ENCODE data around the gene MAST4. TPM values are rescaled to one million over a fixed set of nuclear protein-coding genes. Genes with fewer than 3 reads are reported as not detected.

The MAST4 gene
- total and polyA plus RNA-seq, 4 donors = 3.7 to 9.5 (median 6.5) TPM

GRCh38 chr5:66856041-66856805 lies 260.0 kb downstream of the MAST4 start:
- Histone ChIP-seq H3K4me1 (ENCODE audit: control insufficient read depth in 4 of 4, insufficient read depth in 4 of 4, low read length in 3 of 4) (no peaks in the 10 kb centered on the region), H3K27me3 (ENCODE audit: control insufficient read depth in 4 of 4, insufficient read depth in 4 of 4, low read length in 3 of 4) (no peaks in the 10 kb centered on the region), H3K27ac (ENCODE audit: low read depth in 1 of 2, low read length in 2 of 2) (no peak overlapping the region), H3K4me3 (ENCODE audit: low read depth in 1 of 3, low read length in 3 of 3) (no peak overlapping the region), H3K9ac (ENCODE audit: low read depth in 1 of 2, low read length in 2 of 2) (no peak overlapping the region), H3K36me3 (ENCODE audit: control insufficient read depth in 4 of 4, insufficient read depth in 3 of 4, low read depth in 1 of 4, low read length in 3 of 4) (no peaks in the 10 kb centered on the region), H3K9me3 (ENCODE audit: control insufficient read depth in 4 of 4, low read length in 3 of 4) (no peaks in the 10 kb centered on the region)
- DNase-seq (ENCODE audit: low spot score) = no peak
- WGBS = 89% methylated on average over 2 of the region's 2 CpGs
- no peak for TF ChIP-seq YY1 (IDR thresholded peaks at IDR 0.05)
- no peak for TF ChIP-seq FOXA1 (IDR thresholded peaks at IDR 0.05)
- TF ChIP-seq TAF1 (conservative IDR thresholded peaks at IDR 0.05) = no peak
- no peak for TF ChIP-seq NR2F2 (IDR thresholded peaks at IDR 0.05)
- TF ChIP-seq HNF4A (conservative IDR thresholded peaks at IDR 0.05) = no peak
- no peak for TF ChIP-seq SP1 (IDR thresholded peaks at IDR 0.05)
- TF ChIP-seq ATF3 (IDR thresholded peaks at IDR 0.05) = no peak
- no peak for TF ChIP-seq REST (IDR thresholded peaks at IDR 0.05)
- no peak for TF ChIP-seq RXRA (IDR thresholded peaks at IDR 0.05)
- TF ChIP-seq CTCF (IDR thresholded peaks at IDR 0.05; ENCODE audit: low read depth, low read length, missing input control) = no peak
- TF ChIP-seq JUND (IDR thresholded peaks at IDR 0.05) = no peak
- no peak for TF ChIP-seq GABPA (IDR thresholded peaks at IDR 0.05 in 1 of 2, conservative IDR thresholded peaks at IDR 0.05 in 1 of 2)
- TF ChIP-seq RAD21 (IDR thresholded peaks at IDR 0.05) = no peak
- TF ChIP-seq FOXA2 (IDR thresholded peaks at IDR 0.05) = no peak
- TF ChIP-seq EGR1 (IDR thresholded peaks at IDR 0.05; ENCODE audit: low read depth in 2 of 2) = no peak
- TF ChIP-seq HNF4G (IDR thresholded peaks at IDR 0.05) = no peak
- no peak for TF ChIP-seq MAX (IDR thresholded peaks at IDR 0.05)
- TF ChIP-seq ZBTB33 (IDR thresholded peaks at IDR 0.05) = no peak

Data from liver (tissue), 9 donors.